IPS DF 4.7 (cell line): ENCODE measurements around the gene CTSC.

Experiments used
- DNase-seq: peaks from one replicate; pipeline ENCODE4 v3.0.0-alpha.2; 2013; ENCODE audit warnings: low spot score; ENCODE audit errors: extremely low read depth

The CTSC gene

DNA sequence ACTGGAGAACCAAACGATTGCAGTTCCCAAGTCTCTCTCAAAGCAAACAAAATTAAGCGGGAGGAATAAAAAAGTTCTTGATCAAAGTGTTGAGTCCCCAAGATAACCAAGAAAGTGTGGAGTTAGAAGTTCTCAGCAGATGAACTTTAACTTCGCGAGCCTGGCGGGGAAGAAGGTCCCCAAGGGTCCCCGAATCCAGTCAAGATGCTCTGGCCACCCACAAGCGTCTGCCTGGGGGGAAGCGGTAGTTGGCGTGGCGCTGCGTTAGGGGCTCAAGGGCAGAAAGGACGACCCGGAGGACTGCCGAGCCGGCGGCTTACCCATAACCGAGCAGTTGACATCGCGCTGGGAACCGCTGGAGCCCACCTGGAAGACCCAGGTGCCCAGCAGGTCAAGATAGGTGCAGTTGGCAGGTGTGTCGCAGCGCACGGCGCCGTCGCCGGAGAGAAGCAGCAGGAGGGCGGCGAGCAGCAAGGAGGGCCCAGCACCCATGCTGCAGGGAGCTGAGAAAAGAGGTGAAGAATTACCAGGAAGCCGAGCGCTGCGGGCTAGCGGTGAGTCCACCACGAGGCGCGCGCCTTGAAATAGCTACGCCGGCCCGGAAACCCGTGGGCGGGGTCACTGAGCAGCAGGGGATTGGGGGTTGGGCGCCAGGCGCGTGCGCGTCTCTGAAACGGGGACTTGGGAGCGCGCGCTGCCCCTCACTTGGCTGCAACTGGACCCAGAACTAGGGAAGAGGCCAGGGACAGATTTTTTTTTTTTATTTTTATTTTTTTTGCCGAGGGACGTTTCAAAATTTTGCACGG lies at the start of gene CTSC:
Gene CTSC, minus strand, starts transcription at position 556 of the 806 bp plus-strand sequence. Its CDS starts 64 bp downstream, at position 492.
- no peak for DNase-seq

- DNase-seq: no peak
These were observed 47.1 kb upstream of the CTSC start for GRCh38 chr11:88384669-88385005.

DNA sequence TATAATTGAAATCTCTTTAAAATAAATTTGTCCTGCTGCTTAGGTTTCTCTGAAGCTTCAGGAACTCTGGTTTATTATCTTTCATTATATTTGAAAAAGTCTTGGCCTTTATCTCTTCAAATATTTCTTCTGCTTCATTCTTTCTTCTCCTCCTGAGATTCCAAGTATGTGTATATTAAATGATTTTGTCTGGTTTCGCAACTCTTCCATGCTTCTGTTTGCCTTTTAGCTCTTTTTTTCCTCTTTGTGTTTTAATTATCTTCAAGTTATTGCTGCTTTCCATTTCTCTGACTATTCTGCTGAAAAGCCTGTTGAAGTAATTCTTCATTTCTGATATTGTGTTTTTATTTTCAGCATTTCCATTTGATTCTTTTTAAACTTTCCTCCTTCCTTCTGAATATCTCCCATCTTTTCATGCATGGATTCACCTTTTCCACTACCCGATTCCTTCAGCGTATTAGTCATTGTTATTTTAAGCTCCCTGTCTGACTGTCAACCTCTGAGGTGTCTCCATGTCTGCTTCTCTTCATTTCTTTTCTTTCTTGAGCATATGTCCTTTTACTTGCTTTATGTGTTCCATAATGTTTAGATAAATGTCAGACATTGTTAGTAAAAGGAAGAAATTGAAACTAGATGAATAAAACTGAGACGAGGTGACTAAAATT lies 46.6 kb upstream of the CTSC start:
- DNase-seq: no peak

DNA sequence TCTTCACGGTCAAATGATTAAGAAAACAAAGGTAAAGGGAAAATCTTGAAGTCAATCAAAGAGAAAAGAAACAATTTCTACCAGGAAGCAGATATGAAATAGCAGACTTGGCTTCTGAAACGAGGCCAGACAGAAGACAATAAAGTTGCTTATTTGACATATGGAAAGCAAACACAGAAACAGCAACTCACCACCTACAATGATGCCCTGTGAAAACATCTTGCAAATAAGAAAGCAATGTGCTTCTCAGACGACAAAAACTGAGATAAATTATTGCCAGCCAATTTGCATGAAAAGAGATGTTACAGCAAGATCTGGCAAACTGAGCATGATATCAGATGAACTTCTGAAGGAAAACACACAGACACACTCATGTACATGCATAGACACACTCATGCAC lies 45.9 kb upstream of the CTSC start:
- no peak for DNase-seq

DNA sequence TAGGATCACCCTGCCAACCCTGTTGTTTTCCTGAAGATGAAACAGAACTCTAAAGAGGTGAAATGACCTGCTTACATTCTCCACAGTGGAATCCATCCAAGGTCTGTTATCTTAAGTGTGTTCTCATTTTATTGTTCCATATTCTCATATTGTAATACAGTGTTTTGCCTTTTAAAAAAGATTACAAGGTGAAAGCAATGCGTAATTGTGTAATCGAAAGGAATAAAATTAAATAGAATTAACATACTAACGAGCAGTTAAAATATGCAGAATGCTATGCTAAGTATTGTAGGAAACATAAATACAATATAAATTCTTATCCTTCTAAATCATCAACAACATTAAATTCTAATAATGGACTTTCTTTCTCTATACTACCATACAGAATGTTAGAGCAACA lies 41.6 kb upstream of the CTSC start:
- no peak for DNase-seq

DNA sequence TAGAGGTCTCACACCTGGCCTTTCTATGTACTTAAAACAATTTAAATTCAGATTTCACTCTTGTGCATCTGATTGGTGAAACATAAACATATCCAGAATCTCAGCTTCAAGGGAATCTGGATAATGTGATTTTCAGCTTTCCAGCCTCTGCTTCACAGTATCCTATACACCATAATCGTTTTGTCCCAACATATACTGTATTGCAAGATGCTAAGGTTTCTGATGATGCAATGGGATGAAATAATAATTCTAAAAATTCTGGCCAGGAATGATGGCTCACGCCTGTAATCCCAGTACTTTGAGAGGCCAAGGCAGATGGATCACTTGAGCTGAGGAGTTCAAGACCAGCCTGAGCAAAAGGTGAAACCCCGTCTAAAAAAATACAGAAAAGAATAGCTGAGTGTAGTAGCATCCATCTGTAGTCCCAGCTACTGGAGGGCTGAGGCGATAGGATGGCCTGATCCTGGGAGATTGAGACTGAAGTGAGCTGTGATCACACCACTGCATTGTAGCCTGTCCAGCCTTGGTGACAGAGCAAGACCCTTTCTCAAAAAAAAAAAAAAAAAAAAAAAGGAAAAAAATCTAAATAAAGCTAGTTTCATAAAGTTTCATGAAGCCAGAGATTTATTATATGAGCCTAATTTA lies 41.0 kb upstream of the CTSC start:
- no peak for DNase-seq

- DNase-seq: no peak
These were observed 40.1 kb upstream of the CTSC start for GRCh38 chr11:88377646-88378045.

- no peak for DNase-seq
These were observed 39.6 kb upstream of the CTSC start for GRCh38 chr11:88377144-88377543.

DNA sequence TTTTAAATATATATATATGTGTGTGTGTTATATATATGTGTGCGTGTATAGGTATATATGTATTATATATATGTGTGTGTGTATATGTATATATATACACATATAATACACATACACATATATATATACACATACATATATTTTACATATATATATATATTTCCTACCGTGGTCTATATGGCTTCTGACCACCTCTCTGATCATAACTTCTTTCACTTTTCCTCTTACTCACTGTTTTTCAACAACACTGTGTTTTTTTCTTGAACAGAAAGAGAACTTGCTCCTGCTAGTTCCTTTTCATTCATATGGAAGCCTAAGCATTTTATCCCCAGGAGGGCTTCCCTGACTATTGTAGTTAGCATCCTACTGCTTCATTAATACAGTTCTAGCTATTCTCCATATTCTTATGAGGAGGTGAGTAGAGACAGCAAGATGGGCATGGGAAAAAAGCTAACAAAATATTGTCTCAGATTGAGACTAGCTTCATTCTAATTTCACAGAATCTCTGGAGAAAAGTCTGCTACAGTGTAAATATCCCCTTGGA lies 38.5 kb upstream of the CTSC start:
- no peak for DNase-seq

GRCh38 chr11:88370782-88371181 lies 33.2 kb upstream of the CTSC start:
- DNase-seq: no peak

DNA sequence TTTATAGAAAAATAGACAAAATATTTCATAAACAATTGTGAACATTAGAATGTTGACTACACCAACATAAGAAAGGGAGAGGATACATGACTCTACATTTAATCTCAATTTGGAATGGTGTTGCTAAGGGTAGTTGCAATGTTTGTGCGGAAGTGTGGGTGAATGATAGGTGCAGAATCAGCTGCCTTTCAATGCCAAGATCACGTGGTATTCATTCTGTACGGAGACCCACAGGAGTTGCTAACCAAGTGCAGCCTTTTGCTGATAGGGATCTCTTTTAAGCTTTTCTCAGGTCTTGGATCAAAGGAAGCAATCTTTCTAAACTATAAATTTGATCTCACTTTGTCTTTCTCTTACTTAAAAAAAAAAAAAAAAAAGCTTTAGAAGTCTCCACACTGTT lies 29.8 kb upstream of the CTSC start:
- no peak for DNase-seq

DNA sequence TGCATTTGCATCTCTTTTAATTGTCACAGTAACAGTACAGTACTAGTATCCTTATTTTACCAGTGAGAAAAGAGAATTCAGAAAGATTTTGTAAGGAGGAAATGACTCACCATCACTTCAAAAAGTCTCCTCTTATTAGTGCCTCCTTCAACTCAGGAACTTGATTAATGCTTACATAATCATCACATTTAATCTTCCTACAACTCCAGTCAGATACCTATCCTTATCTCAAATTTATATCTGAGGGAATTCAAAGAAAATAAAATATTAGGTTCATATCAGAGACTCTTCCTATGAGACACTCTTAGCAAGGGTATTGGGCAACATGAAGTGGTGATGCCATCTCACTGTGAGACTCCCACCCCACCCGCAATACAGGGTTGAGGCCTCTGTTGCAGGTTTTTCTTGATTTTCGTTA lies 26.1 kb upstream of the CTSC start:
- DNase-seq: no peak

GRCh38 chr11:88363004-88363403 lies 25.5 kb upstream of the CTSC start:
- no peak for DNase-seq

DNA sequence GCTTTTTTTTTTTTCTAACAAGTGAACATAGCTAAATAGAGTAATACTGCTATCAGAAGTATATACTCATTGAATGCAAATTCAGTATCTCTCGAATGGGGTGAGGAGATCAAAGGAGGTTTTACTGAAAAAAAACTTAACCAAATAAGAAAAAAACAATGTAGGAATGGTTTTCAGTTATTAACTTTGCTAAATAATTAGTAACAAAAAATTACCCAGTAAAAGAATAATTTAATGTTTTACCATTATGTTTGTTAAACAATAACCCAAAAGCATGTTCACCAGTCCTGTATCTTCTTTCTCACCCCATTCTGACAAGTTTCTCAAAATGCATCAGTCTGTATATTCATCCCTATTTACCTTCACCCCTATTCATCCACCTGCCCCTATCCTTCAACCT lies 22.6 kb upstream of the CTSC start:
- DNase-seq: no peak

DNA sequence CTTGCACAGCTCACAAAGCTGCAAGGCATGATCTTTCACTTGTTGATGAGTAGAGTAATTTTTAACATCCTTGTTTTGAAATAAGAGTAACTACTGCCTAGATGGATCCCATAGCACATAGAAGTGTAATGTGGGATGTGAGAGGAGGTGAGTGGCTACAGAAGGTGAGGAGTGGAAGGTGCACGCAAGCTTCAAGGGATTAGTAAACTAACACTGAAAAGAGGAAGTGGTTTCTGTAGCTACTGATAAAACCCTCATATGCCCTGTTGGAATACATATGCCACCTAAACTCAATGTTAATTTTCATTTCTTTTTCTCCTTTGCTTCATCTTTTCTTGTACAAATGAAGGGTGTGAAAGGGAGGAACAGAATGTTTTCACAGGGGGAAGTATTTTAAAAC lies 22.0 kb upstream of the CTSC start:
- no peak for DNase-seq

GRCh38 chr11:88359114-88359513 lies 21.6 kb upstream of the CTSC start:
- no peak for DNase-seq

DNA sequence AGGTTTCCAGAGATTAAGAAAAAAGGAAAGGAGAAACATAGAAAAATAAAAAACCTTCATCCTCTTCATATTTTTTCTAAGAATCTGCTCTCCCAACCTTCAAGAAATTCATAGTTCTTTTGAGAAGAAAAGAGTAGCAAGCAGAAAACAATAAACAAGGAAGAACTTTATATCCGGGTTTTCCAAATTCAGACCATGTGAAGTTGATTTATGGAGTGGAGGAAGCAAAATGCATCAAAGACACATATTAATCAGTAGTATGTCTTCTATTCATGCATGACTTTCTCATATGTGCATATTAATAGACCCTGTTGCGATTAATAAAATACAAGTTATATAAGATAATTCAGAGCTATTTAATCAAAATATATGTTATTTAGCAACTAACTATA lies 20.5 kb upstream of the CTSC start:
- DNase-seq: no peak

DNA sequence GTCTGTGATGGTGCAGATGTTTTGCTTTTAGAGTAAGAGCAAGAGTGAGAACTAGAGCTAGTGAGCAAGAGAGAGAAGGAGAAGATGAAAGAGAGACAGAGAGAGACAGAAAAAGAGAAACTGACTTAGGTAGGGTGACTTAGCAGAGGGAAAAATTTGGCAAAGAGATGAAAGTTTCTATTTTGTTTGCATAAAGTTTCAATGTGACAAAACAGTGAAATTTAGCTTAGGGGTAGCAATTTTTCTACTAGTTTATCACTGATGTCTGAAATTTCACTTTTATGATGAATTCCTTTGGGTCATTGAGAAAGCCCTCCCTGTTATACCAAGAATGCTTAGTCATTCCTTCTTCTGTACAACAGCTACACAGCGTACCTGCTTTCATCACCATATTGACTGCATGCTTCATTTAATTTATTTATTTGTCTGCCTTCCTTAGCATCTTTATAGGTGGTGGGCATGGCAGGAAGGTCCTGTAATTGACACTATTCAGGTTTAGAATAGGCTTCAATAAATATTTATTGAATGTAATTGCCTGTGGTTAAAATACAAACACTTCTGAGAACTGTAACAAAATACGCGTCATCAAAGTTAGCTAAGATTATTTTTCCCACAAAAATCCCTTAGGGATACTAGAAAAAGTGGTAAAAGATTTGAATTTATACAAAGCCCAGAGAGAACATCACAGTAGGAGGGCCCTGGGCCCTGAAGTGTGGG lies 19.9 kb upstream of the CTSC start:
- DNase-seq: no peak

DNA sequence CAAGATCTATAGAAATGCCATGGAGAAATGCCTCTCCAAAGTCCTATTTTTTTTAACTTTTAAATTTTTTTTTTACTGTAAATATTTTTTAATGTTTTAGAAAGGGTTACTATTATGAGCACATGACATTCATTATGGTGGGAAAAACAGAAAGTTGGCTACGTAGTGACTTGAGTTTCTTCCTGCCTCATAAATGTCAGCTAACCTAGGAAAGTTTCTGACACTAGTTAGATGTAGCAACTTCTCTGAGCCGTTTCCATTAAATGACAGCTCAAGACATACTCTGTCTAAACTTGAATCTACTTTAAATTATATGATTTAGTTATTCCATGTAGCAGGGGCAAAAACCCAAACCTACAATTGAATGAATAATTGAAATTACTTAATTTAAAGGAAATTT lies 18.4 kb upstream of the CTSC start:
- DNase-seq: no peak

DNA sequence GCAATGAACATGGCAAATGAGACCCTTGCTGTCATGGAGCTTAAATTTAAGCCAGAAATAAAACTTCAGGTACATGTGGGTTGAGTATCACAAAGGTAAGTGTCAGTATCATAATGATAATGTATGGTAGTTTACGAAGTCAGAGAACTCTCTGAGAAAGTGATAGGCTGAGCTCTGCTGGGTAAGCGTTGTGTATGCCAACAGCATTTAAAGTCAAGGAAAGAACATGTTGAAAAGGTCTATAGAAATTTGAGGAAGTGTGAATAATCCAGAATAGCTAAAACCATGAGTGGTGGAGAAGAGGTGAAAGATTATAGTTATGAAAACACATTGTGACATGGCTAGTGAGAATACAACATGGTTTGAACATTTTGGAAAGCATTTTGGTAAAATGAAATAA lies 17.4 kb upstream of the CTSC start:
- DNase-seq: no peak

GRCh38 chr11:88353835-88354496 lies 16.4 kb upstream of the CTSC start:
- DNase-seq: no peak
